Bronchial epithelial cell (primary cell): Measurements from ENCODE around the gene SLC2A4RG. TPM values are rescaled to one million over a fixed set of nuclear protein-coding genes. Genes with fewer than 3 reads are reported as not detected.

Experiments used
- DNase-seq: peaks from one replicate; pipeline ENCODE4 v3.0.0-alpha.2; 2010; ENCODE audit warnings: low read depth
- FAIRE-seq: peaks from 2 replicates; lab custom pipeline; 2011; peaks lifted over from hg19 to GRCh38; lab: Jason Lieb, UNC
- H3K27me3 ChIP-seq: 2 replicates; pipeline ENCODE4 v1.5.1; 2011; ENCODE audit warnings: low read length; ENCODE audit not compliant: control insufficient read depth, insufficient read depth
- H3K36me3 ChIP-seq: 2 replicates; pipeline ENCODE4 v1.5.1; 2011; ENCODE audit warnings: low read length; ENCODE audit not compliant: control insufficient read depth, insufficient read depth
- H3K4me3 ChIP-seq: 2 replicates; pipeline ENCODE4 v1.5.1; 2011; ENCODE audit warnings: mild to moderate bottlenecking, low read depth, low read length, control low read depth
- CTCF ChIP-seq: IDR thresholded peaks from 2 replicates; pipeline ENCODE4 v1.5.1; 2011; ENCODE audit warnings: mild to moderate bottlenecking, moderate library complexity, low read length, control low read depth, inconsistent platforms; ENCODE audit not compliant: insufficient read depth, severe bottlenecking
- total RNA-seq: library from RNA; depleted of rRNA; stranded (reverse); fragments of >200 nt; gene quantifications from 2 replicates; pipeline ENCODE4 v1.2.1, GENCODE V29; 2014

Gene SLC2A4RG
- total RNA-seq, 1 donor from 2014 or later = 14.0 TPM

GRCh38 chr20:63692436-63693082, 47.0 kb upstream of the SLC2A4RG start:
- no peak for TF ChIP-seq CTCF
- FAIRE-seq (no peak), DNase-seq (no peak)

GRCh38 chr20:63693083-63693732, 46.4 kb upstream of the SLC2A4RG start:
- peaks cover 4% of the 10 kb centered on the region for H3K36me3 ChIP-seq

More at GRCh38 chr20:63692436-63693082, 47.0 kb upstream of the SLC2A4RG start:
- Histone ChIP-seq H3K27me3 (no peaks in the 10 kb centered on the region), H3K4me3 (no peak overlapping the region), H3K36me3 (peaks cover 4% of the 10 kb centered on the region)

GRCh38 chr20:63693733-63694583, 45.6 kb upstream of the SLC2A4RG start:
- no peak for DNase-seq
- FAIRE-seq = no peak
- Histone ChIP-seq H3K27me3 (no peaks in the 10 kb centered on the region), H3K4me3 (no peak overlapping the region), H3K36me3 (peaks cover 4% of the 10 kb centered on the region)
- no peak for TF ChIP-seq CTCF

More at GRCh38 chr20:63693083-63693732, 46.4 kb upstream of the SLC2A4RG start:
- no peak for FAIRE-seq
- TF ChIP-seq CTCF = no peak
- no peak overlapping the region for H3K4me3 ChIP-seq
- H3K27me3 ChIP-seq = no peaks in the 10 kb centered on the region
- DNase-seq = no peak

- DNase-seq = no peak
- Histone ChIP-seq H3K36me3 (peaks cover 4% of the 10 kb centered on the region), H3K27me3 (no peaks in the 10 kb centered on the region), H3K4me3 (no peak overlapping the region)
- no peak for TF ChIP-seq CTCF
- FAIRE-seq = no peak
Observed at GRCh38 chr20:63694584-63695423, 44.8 kb upstream of the SLC2A4RG start.
